HepG2 (cell line): Measurements from ENCODE around the gene DIO1. TPM values are rescaled to one million over a fixed set of nuclear protein-coding genes. Genes with fewer than 3 reads are reported as not detected.

ENCODE experiments used
- ATAC-seq: fragments of 200-7000 bp; cut with Tn5 transposase; 3 replicates; pipeline ENCODE4 v1.9.1; 2020; ENCODE audit warnings: mild to moderate bottlenecking, moderate library complexity
- Bru-seq: library from RNA; stranded (reverse); fragments of 400-500 nt; gene quantifications from one replicate; lab custom pipeline; 2021; lab: Mats Ljungman, UMichigan
- BruChase-seq, 2 experiments: library from RNA; stranded (reverse); fragments of 400-500 nt; gene quantifications; one replicate each; lab custom pipeline; 2021; lab: Mats Ljungman, UMichigan
- BruUV-seq: library from RNA; stranded (reverse); fragments of 400-500 nt; replicated peaks from 2 replicates; lab custom pipeline; 2021; lab: Mats Ljungman, UMichigan
- CTCF ChIA-PET: fragments of 300-600 bp; formaldehyde crosslinking; extraction: SDS; loops from one replicate; lab custom pipeline; 2021; ENCODE audit warnings: low total read pairs, inconsistent platforms, low intra/inter-chr PET ratio; lab: Yijun Ruan, JAX
- POLR2A ChIA-PET: fragments of 350-600 bp; sonication (Branson Sonifier 250); formaldehyde crosslinking; loops from one replicate; lab custom pipeline; 2020; ENCODE audit warnings: antibody characterized with exemption, inconsistent platforms; lab: Yijun Ruan, JAX
- DNase-seq: peaks from one replicate; pipeline ENCODE4 v3.0.0-alpha.2; 2015; ENCODE audit warnings: low spot score
- FAIRE-seq: peaks from 3 replicates; lab custom pipeline; 2011; peaks lifted over from hg19 to GRCh38; lab: Jason Lieb, UNC
- H2AFZ ChIP-seq: one replicate; pipeline ENCODE4 v1.6.1; 2011; ENCODE audit warnings: low read length, inconsistent platforms
- H3K27ac ChIP-seq: fragments of 300-600 bp; 3 replicates; pipeline ENCODE4 v1.8.0; 2011; ENCODE audit warnings: mixed run types, mild to moderate bottlenecking, mixed read lengths, low read length, inconsistent platforms; ENCODE audit not compliant: insufficient read depth; ENCODE audit errors: extremely low read length
- H3K27me3 ChIP-seq, 2 experiments: fragments of 200-600 bp in 1 of 2; 2 replicates in 1 of 2; 3 replicates in 1 of 2; pipeline versions ENCODE4 v1.6.0 to v1.8.0; 2011; ENCODE audit warnings: low read length in 2 of 2, mild to moderate bottlenecking in 2 of 2, moderate library complexity in 2 of 2, inconsistent platforms in 1 of 2; ENCODE audit not compliant: insufficient read depth in 2 of 2, control insufficient read depth in 1 of 2
- H3K36me3 ChIP-seq, 2 experiments: fragments of 200-600 bp in 1 of 2; replicated peaks in 1 of 2; 2 replicates in 1 of 2; 3 replicates in 1 of 2; pipeline versions ENCODE4 v1.5.1 to v1.8.0; 2011; ENCODE audit warnings: low read length in 2 of 2, inconsistent platforms in 1 of 2; ENCODE audit not compliant: insufficient read depth in 2 of 2, control insufficient read depth in 1 of 2
- H3K4me1 ChIP-seq: 2 replicates; pipeline ENCODE4 v1.5.1; 2012; ENCODE audit warnings: low read length, inconsistent platforms; ENCODE audit not compliant: insufficient read depth
- H3K4me2 ChIP-seq: 2 replicates; pipeline ENCODE4 v1.6.0; 2011; ENCODE audit warnings: low read depth, low read length, inconsistent platforms
- H3K4me3 ChIP-seq, 3 experiments: fragments of 200-600 bp in 1 of 3; sonication (generic), shearing (Covaris generic) in 1 of 3; replicated peaks in 1 of 3; 2 replicates each; pipeline ENCODE4 v1.5.1; 2011 to 2016; ENCODE audit warnings: low read length in 3 of 3, inconsistent platforms in 2 of 3, low read depth in 2 of 3, mild to moderate bottlenecking in 2 of 3, control low read depth in 1 of 3, mixed read lengths in 1 of 3; ENCODE audit not compliant: insufficient read depth in 1 of 3
- H3K79me2 ChIP-seq: one replicate; pipeline ENCODE4 v1.6.1; 2011; ENCODE audit warnings: low read length, inconsistent platforms; ENCODE audit not compliant: insufficient read depth
- H3K9ac ChIP-seq: 2 replicates; pipeline ENCODE4 v1.6.0; 2011; ENCODE audit warnings: mild to moderate bottlenecking, low read depth, low read length, inconsistent platforms; ENCODE audit not compliant: insufficient read depth
- H3K9me3 ChIP-seq: 2 replicates; pipeline ENCODE4 v1.5.1; 2012; ENCODE audit warnings: mild to moderate bottlenecking, low read length
- H4K20me1 ChIP-seq: 2 replicates; pipeline ENCODE4 v1.6.0; 2011; ENCODE audit warnings: inconsistent platforms, mild to moderate bottlenecking, low read length, moderate library complexity; ENCODE audit not compliant: insufficient read depth
- ETV6 ChIP-seq: sonication (generic); formaldehyde crosslinking; conservative IDR thresholded peaks from 2 replicates; pipeline ENCODE4 v1.4.0; 2020; ENCODE audit warnings: missing genetic modification reagents
- HMG20B ChIP-seq: conservative IDR thresholded peaks from 2 replicates; pipeline ENCODE4 v1.6.1; 2016; ENCODE audit warnings: missing genetic modification reagents, missing compliant biosample characterization
- KDM5B ChIP-seq: sonication (generic); formaldehyde crosslinking; IDR thresholded peaks from 2 replicates; pipeline ENCODE4 v1.4.0; 2020; ENCODE audit warnings: missing genetic modification reagents, mild to moderate bottlenecking, borderline replicate concordance
- MED13 ChIP-seq: sonication (generic); formaldehyde crosslinking; IDR thresholded peaks from 2 replicates; pipeline ENCODE4 v1.5.0; 2020; ENCODE audit warnings: missing genetic modification reagents
- SRSF9 ChIP-seq: fragments of 200-400 bp; formaldehyde crosslinking; IDR thresholded peaks from 2 replicates; pipeline ENCODE4 v1.6.1; 2018; ENCODE audit warnings: borderline replicate concordance, mild to moderate bottlenecking, low read depth, low read length; ENCODE audit not compliant: insufficient read depth, poor library complexity, severe bottlenecking
- SSRP1 ChIP-seq: IDR thresholded peaks from 2 replicates; pipeline ENCODE4 v1.6.1; 2016; ENCODE audit warnings: control low read depth
- TBX3 ChIP-seq: fragments of 450-650 bp; IDR thresholded peaks from 2 replicates; pipeline ENCODE4 v1.6.1; 2017; ENCODE audit warnings: antibody characterized with exemption, mild to moderate bottlenecking, inconsistent platforms, borderline replicate concordance
- THAP11 ChIP-seq: IDR thresholded peaks from 2 replicates; pipeline ENCODE4 v1.6.1; 2016; ENCODE audit warnings: missing biosample characterization, missing genetic modification reagents
- ZFYVE20 ChIP-seq: sonication (generic); formaldehyde crosslinking; IDR thresholded peaks from 2 replicates; pipeline ENCODE4 v1.8.0; 2023; ENCODE audit warnings: low read depth, mild to moderate bottlenecking, moderate library complexity, missing genetic modification reagents, borderline replicate concordance
- ZKSCAN5 ChIP-seq: sonication (generic); formaldehyde crosslinking; IDR thresholded peaks from 2 replicates; pipeline ENCODE4 v1.5.1; 2020; ENCODE audit warnings: mild to moderate bottlenecking, missing genetic modification reagents
- ZKSCAN8 ChIP-seq: IDR thresholded peaks from 2 replicates; pipeline ENCODE4 v1.6.1; 2016; ENCODE audit warnings: borderline replicate concordance, missing genetic modification reagents, missing compliant biosample characterization
- ZNF44 ChIP-seq: sonication (generic); formaldehyde crosslinking; IDR thresholded peaks from 2 replicates; pipeline ENCODE4 v1.5.1; 2020; ENCODE audit warnings: mild to moderate bottlenecking, missing genetic modification reagents
- ZNF607 ChIP-seq: sonication (generic); formaldehyde crosslinking; IDR thresholded peaks from 2 replicates; pipeline ENCODE4 v1.5.1; 2020; ENCODE audit warnings: missing genetic modification reagents, mild to moderate bottlenecking, borderline replicate concordance
- ZNF878 ChIP-seq: sonication (generic); formaldehyde crosslinking; IDR thresholded peaks from 2 replicates; pipeline ENCODE4 v1.8.1; 2023; ENCODE audit warnings: mild to moderate bottlenecking, missing genetic modification reagents, moderate library complexity
- WGBS: methylation state at CpG from one replicate; pipeline ENCODE4 v1.1.6; 2017; ENCODE audit warnings: low lambda C conversion rate; 5-methylcytosine and 5-hydroxymethylcytosine counted together
- in situ Hi-C: cut with HindIII; loops from 2 replicates; pipeline ENCODE4 v1.10.0; 2017; ENCODE audit warnings: low pct_unique_long_range_greater_than_20kb; ENCODE audit not compliant: extremely low pct_ligation_motif_present
- intact Hi-C: fragments of 100-400 bp; cut with micrococcal nuclease; formaldehyde crosslinking; loops from one replicate; pipeline ENCODE4 v1.10.0; 2022; ENCODE audit not compliant: unreplicated experiment
- long read RNA-seq, 2 experiments: library from RNA in 1 of 2; library from polyadenylated mRNA in 1 of 2; stranded (forward) in 1 of 2; unstranded in 1 of 2; transcript quantifications; one replicate each; pipeline ENCODE4 v2.0.0, GENCODE V29; 2019 to 2022
- polyA minus RNA-seq, 3 experiments: library from RNA; depleted of rRNA, polyadenylated mRNA; stranded (reverse); fragments of >200 nt; gene quantifications; 2 replicates each; pipeline ENCODE4 v1.2.3, GENCODE V29; 2011; ENCODE audit warnings: low replicate concordance in 1 of 3
- polyA plus RNA-seq, 8 experiments: library from polyadenylated mRNA; depleted of rRNA in 3 of 8; stranded (reverse) in 7 of 8; unstranded in 1 of 8; fragments of >200 nt; fragmentation: Illumina TruSeq in 4 of 8; extraction: Trizol in 4 of 8; gene quantifications; 2 replicates each; pipeline versions ENCODE4 v1.2.1 to v1.2.3, GENCODE V29; 2011 to 2016; ENCODE audit warnings: low read depth in 4 of 8, missing spikeins in 1 of 8, mixed read lengths in 1 of 8; ENCODE audit not compliant: insufficient read depth in 1 of 8
- total RNA-seq, 5 experiments: library from RNA; depleted of rRNA; stranded (reverse); fragments of >200 nt; fragmentation: Illumina TruSeq; extraction: Trizol; gene quantifications; 2 replicates each; pipeline ENCODE4 v1.2.3, GENCODE V29; 2016; ENCODE audit warnings: low read depth in 1 of 5
- TF ChIP-seq, protein P1 (sequence below): sonication (generic); formaldehyde crosslinking; IDR thresholded peaks from 2 replicates; pipeline ENCODE4 v1.5.0; 2020; ENCODE audit warnings: missing genetic modification reagents, mild to moderate bottlenecking, borderline replicate concordance
- TF ChIP-seq, protein P2 (sequence below): sonication (generic); formaldehyde crosslinking; conservative IDR thresholded peaks from 2 replicates; pipeline ENCODE4 v1.4.0; 2020; ENCODE audit warnings: missing genetic modification reagents

DIO1 gene
- total RNA-seq (2016; rRNA removed; fragmentation: Illumina TruSeq; extraction: Trizol) (31.1 and 45.6 TPM in 2 replicates), polyA plus RNA-seq (2011; rRNA removed) (13.5 and 16.3 TPM in 2 replicates), polyA minus RNA-seq (2011; rRNA and poly(A)+ RNA removed; ENCODE audit: low replicate concordance) (20.1 TPM in 1 of 2 replicates, not detected in the other), Bru-seq, nascent RNA (percentile 64 among the genes with signal in this experiment), BruChase-seq, experiment 1, labeled RNA remaining after a 6-hour chase (percentile 58 among the genes with signal in this experiment), BruChase-seq, experiment 2, labeled RNA remaining after a 2-hour chase (percentile 55 among the genes with signal in this experiment)
- 6.5 and 7.5 TPM in 2 replicates for total RNA-seq (2016; cell fraction: cytosol; rRNA removed; fragmentation: Illumina TruSeq; extraction: Trizol; ENCODE audit: low read depth)
- total RNA-seq (2016; cell fraction: insoluble cytoplasmic fraction; rRNA removed; fragmentation: Illumina TruSeq; extraction: Trizol), result 32.5 and 46.6 TPM in 2 replicates
- total RNA-seq (2016; cell fraction: membrane; rRNA removed; fragmentation: Illumina TruSeq; extraction: Trizol), result 19.8 and 20.1 TPM in 2 replicates
- 40.7 and 43.4 TPM in 2 replicates for total RNA-seq (2016; cell fraction: nucleus; rRNA removed; fragmentation: Illumina TruSeq; extraction: Trizol)
- polyA plus RNA-seq (2011; cell fraction: cytosol; rRNA removed), result 11.0 and 14.6 TPM in 2 replicates
- 6.9 and 7.0 TPM in 2 replicates for polyA plus RNA-seq (2011; cell fraction: nucleus; rRNA removed)
- polyA plus RNA-seq (2012), result 8.0 and 13.8 TPM in 2 replicates
- 4.3 and 4.9 TPM in 2 replicates for polyA plus RNA-seq (2016; cell fraction: cytosol; fragmentation: Illumina TruSeq; extraction: Trizol; ENCODE audit: low read depth)
- 27.2 and 29.7 TPM in 2 replicates for polyA plus RNA-seq (2016; cell fraction: insoluble cytoplasmic fraction; fragmentation: Illumina TruSeq; extraction: Trizol; ENCODE audit: low read depth)
- polyA plus RNA-seq (2016; cell fraction: membrane; fragmentation: Illumina TruSeq; extraction: Trizol; ENCODE audit: low read depth), result 9.8 and 10.5 TPM in 2 replicates
- polyA plus RNA-seq (2016; cell fraction: nucleus; fragmentation: Illumina TruSeq; extraction: Trizol; ENCODE audit: insufficient read depth, low read depth), result 59.0 and 63.1 TPM in 2 replicates
- polyA minus RNA-seq (2011; cell fraction: cytosol; rRNA and poly(A)+ RNA removed), result 7.8 and 8.1 TPM in 2 replicates
- polyA minus RNA-seq (2011; cell fraction: nucleus; rRNA and poly(A)+ RNA removed), result 13.6 and 13.8 TPM in 2 replicates
- long read RNA-seq, experiment 1, transcript DIO1-202 (4 exons, 1,861 nt), result major isoform, 5 of 10 reads
- long read RNA-seq, experiment 1, partial matches to known transcripts, result 2 of 10 reads
- long read RNA-seq, experiment 1, other reads (novel, unspliced or antisense), result 1 of 10 reads
- long read RNA-seq, experiment 2, transcript DIO1-202 (4 exons, 1,861 nt), result major isoform, 11 of 19 reads
- long read RNA-seq, experiment 2, partial matches to known transcripts, result 0 of 19 reads
- long read RNA-seq, experiment 2, other reads (novel, unspliced or antisense), result 5 of 19 reads

GRCh38 chr1:53893999-53894636, at the start of gene DIO1:
Gene DIO1 (plus strand): TSS chr1:53894187. CDS start chr1:53894211, 24 bp downstream.
- H3K9me3 ChIP-seq, result no peaks in the 10 kb centered on the region
- peak within 1 kb of the TSS; percentile 64 for H2AFZ ChIP-seq
- ChIA-PET POLR2A (interaction anchor here (0.9 to 2.0 kb wide), 7 partner anchors 9 to 51 kb away, joined by 3 to 19 read pairs (median 4); partner anchors contain the start of genes IFT25 and LRRC42), CTCF (no interaction called here)
- H3K4me1 ChIP-seq, result peaks cover 78% of the 10 kb centered on the region
- no peaks in the 10 kb centered on the region; the same call in 1 of the 2 replicates for H4K20me1 ChIP-seq
- H3K4me3 ChIP-seq, result peak within 1 kb of the TSS; percentile 43 to 72 (median 55)
- WGBS, result 17% methylated on average over 11 of the region's 14 CpGs
- peak within 1 kb of the TSS; percentile 51 for H3K27ac ChIP-seq
- H3K4me2 ChIP-seq, result peak within 1 kb of the TSS; percentile 88
- H3K79me2 ChIP-seq, result peaks cover 13% of the 10 kb centered on the region
- ATAC-seq, result peak; percentile 86
- peak; percentile 76 for FAIRE-seq
- intact Hi-C loops, result loop anchor here (5.0 kb wide), 1 partner anchor 53 kb away; the partner anchor contains the start of genes IFT25 and LRRC42
- BruUV-seq, result TSS peak; percentile 61
- no peaks in the 10 kb centered on the region for H3K36me3 ChIP-seq
- peak; percentile 51 for DNase-seq
- H3K9ac ChIP-seq, result peak within 1 kb of the TSS; percentile 53
- H3K27me3 ChIP-seq, result no peaks in the 10 kb centered on the region; a peak in 1 of 5 replicates
- in situ Hi-C loops, result loop anchor here (5.0 kb wide), 1 partner anchor 48 kb away; no protein-coding TSS in a partner anchor
- TF ChIP-seq ZFYVE20 (CRISPR knock-in tag), result no peak
- no peak for TF ChIP-seq ZNF44 (CRISPR knock-in tag)
- TF ChIP-seq ZNF607 (CRISPR knock-in tag), result no peak
- TF ChIP-seq, protein P1, sequence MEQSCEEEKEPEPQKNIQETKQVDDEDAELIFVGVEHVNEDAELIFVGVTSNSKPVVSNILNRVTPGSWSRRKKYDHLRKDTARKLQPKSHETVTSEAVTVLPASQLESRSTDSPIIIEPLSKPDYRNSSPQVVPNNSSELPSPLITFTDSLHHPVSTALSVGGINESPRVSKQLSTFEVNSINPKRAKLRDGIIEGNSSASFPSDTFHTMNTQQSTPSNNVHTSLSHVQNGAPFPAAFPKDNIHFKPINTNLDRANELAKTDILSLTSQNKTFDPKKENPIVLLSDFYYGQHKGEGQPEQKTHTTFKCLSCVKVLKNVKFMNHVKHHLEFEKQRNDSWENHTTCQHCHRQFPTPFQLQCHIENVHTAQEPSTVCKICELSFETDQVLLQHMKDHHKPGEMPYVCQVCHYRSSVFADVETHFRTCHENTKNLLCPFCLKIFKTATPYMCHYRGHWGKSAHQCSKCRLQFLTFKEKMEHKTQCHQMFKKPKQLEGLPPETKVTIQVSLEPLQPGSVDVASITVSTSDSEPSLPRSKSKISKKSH, result peak; percentile 32; the same call in 1 of the 2 replicates
- TF ChIP-seq KDM5B (CRISPR knock-in tag), result no peak
- TF ChIP-seq SSRP1 (CRISPR knock-in tag), result no peak
- no peak for TF ChIP-seq ETV6
- TF ChIP-seq, protein P2, sequence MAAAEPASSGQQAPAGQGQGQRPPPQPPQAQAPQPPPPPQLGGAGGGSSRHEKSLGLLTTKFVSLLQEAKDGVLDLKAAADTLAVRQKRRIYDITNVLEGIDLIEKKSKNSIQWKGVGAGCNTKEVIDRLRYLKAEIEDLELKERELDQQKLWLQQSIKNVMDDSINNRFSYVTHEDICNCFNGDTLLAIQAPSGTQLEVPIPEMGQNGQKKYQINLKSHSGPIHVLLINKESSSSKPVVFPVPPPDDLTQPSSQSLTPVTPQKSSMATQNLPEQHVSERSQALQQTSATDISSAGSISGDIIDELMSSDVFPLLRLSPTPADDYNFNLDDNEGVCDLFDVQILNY, result no peak
- TF ChIP-seq THAP11 (CRISPR knock-in tag), result no peak
- no peak for TF ChIP-seq TBX3
- no peak for TF ChIP-seq SRSF9
- no peak for TF ChIP-seq ZKSCAN5
- TF ChIP-seq ZKSCAN8 (CRISPR knock-in tag), result no peak
- no peak for TF ChIP-seq MED13 (CRISPR knock-in tag)
- no peak for TF ChIP-seq ZNF878 (CRISPR knock-in tag)
- no peak for TF ChIP-seq HMG20B (CRISPR knock-in tag)
